Measurements from ENCODE around the gene ANXA1.

The ANXA1 gene

DNA sequence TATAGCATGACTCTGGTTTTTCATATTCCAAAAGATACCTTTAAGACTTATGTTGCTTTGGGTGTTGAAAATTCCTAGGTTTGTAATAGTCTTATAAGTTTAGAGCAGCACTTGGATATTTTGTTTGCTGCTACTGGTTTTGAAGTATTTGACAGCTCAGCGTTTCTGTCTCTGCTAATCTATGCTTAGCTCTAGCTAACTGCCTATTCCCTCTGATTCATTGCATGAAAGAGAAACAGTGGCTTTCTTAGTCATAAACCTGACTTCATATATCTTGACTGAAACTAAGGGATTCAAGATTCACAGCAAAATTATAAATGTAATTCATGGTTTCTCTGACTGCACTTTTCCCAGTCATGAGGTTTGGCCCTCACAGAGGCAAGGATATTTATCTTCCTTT, 35.6 kb upstream of the ANXA1 start:
- no peak overlapping the region for H3K9ac ChIP-seq (ENCODE audit: low read length)
- H3K4me1 ChIP-seq (ENCODE audit: insufficient read depth, low read length, severe bottlenecking), result no peaks in the 10 kb centered on the region
- H3K9me2 ChIP-seq (ENCODE audit: low read depth, low read length), result no peaks in the 10 kb centered on the region
- H3K36me3 ChIP-seq (ENCODE audit: insufficient read depth, low read length), result no peaks in the 10 kb centered on the region
- no peak overlapping the region for H3K4me2 ChIP-seq (ENCODE audit: low read length)
- H3K4me3 ChIP-seq (ENCODE audit: low read depth, low read length, poor library complexity, severe bottlenecking), result no peak overlapping the region
- H3K27me3 ChIP-seq (ENCODE audit: insufficient read depth, low read length), result no peaks in the 10 kb centered on the region
- no peaks in the 10 kb centered on the region for H4K20me1 ChIP-seq (ENCODE audit: insufficient read depth, low read length)
- TF ChIP-seq, protein P1, sequence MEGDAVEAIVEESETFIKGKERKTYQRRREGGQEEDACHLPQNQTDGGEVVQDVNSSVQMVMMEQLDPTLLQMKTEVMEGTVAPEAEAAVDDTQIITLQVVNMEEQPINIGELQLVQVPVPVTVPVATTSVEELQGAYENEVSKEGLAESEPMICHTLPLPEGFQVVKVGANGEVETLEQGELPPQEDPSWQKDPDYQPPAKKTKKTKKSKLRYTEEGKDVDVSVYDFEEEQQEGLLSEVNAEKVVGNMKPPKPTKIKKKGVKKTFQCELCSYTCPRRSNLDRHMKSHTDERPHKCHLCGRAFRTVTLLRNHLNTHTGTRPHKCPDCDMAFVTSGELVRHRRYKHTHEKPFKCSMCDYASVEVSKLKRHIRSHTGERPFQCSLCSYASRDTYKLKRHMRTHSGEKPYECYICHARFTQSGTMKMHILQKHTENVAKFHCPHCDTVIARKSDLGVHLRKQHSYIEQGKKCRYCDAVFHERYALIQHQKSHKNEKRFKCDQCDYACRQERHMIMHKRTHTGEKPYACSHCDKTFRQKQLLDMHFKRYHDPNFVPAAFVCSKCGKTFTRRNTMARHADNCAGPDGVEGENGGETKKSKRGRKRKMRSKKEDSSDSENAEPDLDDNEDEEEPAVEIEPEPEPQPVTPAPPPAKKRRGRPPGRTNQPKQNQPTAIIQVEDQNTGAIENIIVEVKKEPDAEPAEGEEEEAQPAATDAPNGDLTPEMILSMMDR (IDR thresholded peaks at IDR 0.05; ENCODE audit: low read length), result no peak
- TF ChIP-seq EZH2 (IDR thresholded peaks at IDR 0.05; ENCODE audit: borderline replicate concordance, low read length), result no peak
- H3K79me2 ChIP-seq (ENCODE audit: insufficient read depth, low read length), result no peaks in the 10 kb centered on the region
- no peaks in the 10 kb centered on the region for H3K9me3 ChIP-seq (ENCODE audit: low read length)
- no peak overlapping the region for H3K27ac ChIP-seq (ENCODE audit: low read depth, low read length, poor library complexity, severe bottlenecking)
- H2AFZ ChIP-seq (ENCODE audit: low read length), result no peak overlapping the region
- H3F3A ChIP-seq (ENCODE audit: insufficient read depth, low read length), result no peaks in the 10 kb centered on the region

DNA sequence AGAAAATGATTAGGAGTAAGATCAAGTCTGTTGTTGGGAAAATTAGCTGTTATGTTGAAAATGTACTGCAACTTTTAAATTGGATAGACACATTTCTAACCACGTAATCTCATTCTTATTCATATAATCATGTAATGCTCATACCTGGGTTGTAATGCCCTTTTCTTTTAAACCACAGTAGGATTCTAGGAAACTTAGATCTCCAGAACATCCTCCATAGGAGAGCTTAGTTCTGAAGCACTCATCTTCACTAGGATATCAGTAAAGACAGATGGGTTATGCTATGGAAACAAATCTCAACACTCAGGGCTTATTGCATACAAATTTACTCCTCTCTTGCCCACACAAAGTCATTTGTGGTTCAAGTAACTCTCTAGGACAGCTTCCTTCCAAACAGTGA, 34.8 kb upstream of the ANXA1 start:
- H3K4me1 ChIP-seq (ENCODE audit: insufficient read depth, low read length, severe bottlenecking), result no peaks in the 10 kb centered on the region
- H4K20me1 ChIP-seq (ENCODE audit: insufficient read depth, low read length), result no peaks in the 10 kb centered on the region
- H3K36me3 ChIP-seq (ENCODE audit: insufficient read depth, low read length), result no peaks in the 10 kb centered on the region
- no peaks in the 10 kb centered on the region for H3K79me2 ChIP-seq (ENCODE audit: insufficient read depth, low read length)
- no peaks in the 10 kb centered on the region for H3F3A ChIP-seq (ENCODE audit: insufficient read depth, low read length)
- H3K9me3 ChIP-seq (ENCODE audit: low read length), result no peaks in the 10 kb centered on the region
- no peak for TF ChIP-seq EZH2 (IDR thresholded peaks at IDR 0.05; ENCODE audit: borderline replicate concordance, low read length)
- TF ChIP-seq, protein P1 (IDR thresholded peaks at IDR 0.05; ENCODE audit: low read length), result no peak
- H3K9me2 ChIP-seq (ENCODE audit: low read depth, low read length), result no peaks in the 10 kb centered on the region
- no peak overlapping the region for H3K27ac ChIP-seq (ENCODE audit: low read depth, low read length, poor library complexity, severe bottlenecking)
- no peak overlapping the region for H3K9ac ChIP-seq (ENCODE audit: low read length)
- H2AFZ ChIP-seq (ENCODE audit: low read length), result no peak overlapping the region
- no peak overlapping the region for H3K4me3 ChIP-seq (ENCODE audit: low read depth, low read length, poor library complexity, severe bottlenecking)
- H3K27me3 ChIP-seq (ENCODE audit: insufficient read depth, low read length), result no peaks in the 10 kb centered on the region
- no peak overlapping the region for H3K4me2 ChIP-seq (ENCODE audit: low read length)

DNA sequence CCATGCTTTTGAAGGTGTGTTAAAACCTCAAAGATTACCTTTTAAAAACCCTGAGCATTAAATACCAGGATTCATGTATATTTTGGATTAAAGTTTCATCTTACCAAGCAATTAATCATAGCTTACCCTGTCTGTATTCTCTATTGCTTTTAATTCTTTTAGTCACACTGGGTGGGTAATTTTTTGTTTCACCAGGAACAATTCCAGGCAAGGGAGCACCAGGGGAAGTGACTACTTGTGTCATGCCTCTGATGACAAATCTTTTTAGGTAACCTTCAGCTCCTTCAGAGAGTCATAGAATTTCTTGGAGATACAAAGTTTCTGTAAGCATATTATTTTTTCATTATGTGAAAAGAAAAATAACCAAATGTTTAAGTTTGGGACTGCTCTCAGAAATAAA, 33.4 kb upstream of the ANXA1 start:
- H3K27me3 ChIP-seq (ENCODE audit: insufficient read depth, low read length), result no peaks in the 10 kb centered on the region
- no peaks in the 10 kb centered on the region for H3K79me2 ChIP-seq (ENCODE audit: insufficient read depth, low read length)
- H3K4me3 ChIP-seq (ENCODE audit: low read depth, low read length, poor library complexity, severe bottlenecking), result no peak overlapping the region
- H3K9ac ChIP-seq (ENCODE audit: low read length), result no peak overlapping the region
- no peaks in the 10 kb centered on the region for H3K4me1 ChIP-seq (ENCODE audit: insufficient read depth, low read length, severe bottlenecking)
- H3K9me3 ChIP-seq (ENCODE audit: low read length), result no peaks in the 10 kb centered on the region
- no peak overlapping the region for H3K4me2 ChIP-seq (ENCODE audit: low read length)
- H3K27ac ChIP-seq (ENCODE audit: low read depth, low read length, poor library complexity, severe bottlenecking), result no peak overlapping the region
- H3F3A ChIP-seq (ENCODE audit: insufficient read depth, low read length), result no peaks in the 10 kb centered on the region
- TF ChIP-seq EZH2 (IDR thresholded peaks at IDR 0.05; ENCODE audit: borderline replicate concordance, low read length), result no peak
- TF ChIP-seq, protein P1 (IDR thresholded peaks at IDR 0.05; ENCODE audit: low read length), result no peak
- H4K20me1 ChIP-seq (ENCODE audit: insufficient read depth, low read length), result no peaks in the 10 kb centered on the region
- H3K36me3 ChIP-seq (ENCODE audit: insufficient read depth, low read length), result no peaks in the 10 kb centered on the region
- H3K9me2 ChIP-seq (ENCODE audit: low read depth, low read length), result no peaks in the 10 kb centered on the region
- no peak overlapping the region for H2AFZ ChIP-seq (ENCODE audit: low read length)

All from OCI-LY1 (cell line).